HG02571 (cell line): ENCODE data around the gene NSUN3.
"Not testable (repeated sequence)": the region's sequence is repeated elsewhere in the genome, so short reads cannot be mapped to it uniquely, and the experiment has no call there.

Experiments used
- ATAC-seq: cut with Tn5 transposase; IDR thresholded peaks from one replicate; pipeline ENCODE4 v1.9.1; 2021; ENCODE audit warnings: mild to moderate bottlenecking, moderate library complexity; ENCODE audit not compliant: unreplicated experiment

Gene NSUN3

GRCh38 chr3:94066506-94067500 lies 3.9 kb downstream of the NSUN3 start:
- no peak for ATAC-seq

GRCh38 chr3:94069194-94069813 lies 6.4 kb downstream of the NSUN3 start:
- no peak for ATAC-seq

DNA sequence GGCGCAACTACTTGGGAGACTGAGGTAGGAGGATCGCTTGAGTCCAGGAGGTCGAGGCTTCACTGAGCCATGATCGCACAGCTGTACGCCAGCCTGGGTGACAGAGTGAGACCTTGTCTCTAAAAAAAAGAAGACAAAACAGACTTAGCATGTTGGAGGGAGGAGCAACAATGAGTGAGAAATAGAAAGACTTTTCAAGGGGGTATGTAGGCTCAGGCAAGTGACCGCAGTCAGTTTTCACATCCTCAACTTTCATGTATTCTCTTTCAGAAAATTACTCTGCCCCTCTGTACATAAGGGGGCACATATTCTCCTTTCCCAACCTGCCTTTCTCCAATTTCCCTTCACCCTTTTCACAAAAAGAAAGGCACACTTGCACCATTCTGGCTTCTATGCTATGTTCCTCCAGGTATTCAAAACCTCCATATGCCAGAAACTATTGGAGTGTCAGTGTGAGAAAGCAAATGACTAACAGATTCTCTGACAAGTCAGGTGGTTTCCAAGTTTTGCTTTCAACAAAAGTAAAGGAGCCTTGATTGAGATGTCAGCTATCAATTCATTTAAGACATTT lies 7.6 kb downstream of the NSUN3 start:
- peak; percentile 75 for ATAC-seq

DNA sequence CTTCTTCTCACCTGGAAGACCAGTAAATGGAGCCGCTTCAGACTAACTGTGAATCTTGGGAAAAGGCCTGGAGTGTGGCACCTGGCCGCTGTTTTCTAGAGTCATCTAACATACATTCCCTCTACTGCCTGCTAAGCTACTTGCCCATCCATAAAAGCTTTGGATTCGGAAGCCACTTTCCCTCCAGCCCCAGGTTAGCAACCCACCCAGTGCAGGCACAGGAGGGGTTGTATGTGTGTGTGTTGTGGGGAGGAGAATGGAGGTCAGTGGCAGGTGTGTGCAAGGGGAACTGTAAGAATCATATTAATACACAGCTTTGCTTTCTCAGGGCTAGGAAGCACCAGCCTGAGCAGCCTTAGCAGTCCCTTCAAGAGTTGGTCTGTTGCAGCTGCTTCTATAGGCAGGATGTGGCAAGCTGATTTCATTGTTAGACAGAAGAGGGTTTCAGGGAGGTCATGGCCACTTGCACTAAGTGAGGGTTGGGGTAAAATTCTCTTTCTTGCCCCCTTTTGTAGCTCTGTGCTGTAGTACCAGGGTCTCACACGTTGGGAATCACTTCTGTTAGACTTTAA lies 8.9 kb downstream of the NSUN3 start:
- ATAC-seq = peak; percentile 72

DNA sequence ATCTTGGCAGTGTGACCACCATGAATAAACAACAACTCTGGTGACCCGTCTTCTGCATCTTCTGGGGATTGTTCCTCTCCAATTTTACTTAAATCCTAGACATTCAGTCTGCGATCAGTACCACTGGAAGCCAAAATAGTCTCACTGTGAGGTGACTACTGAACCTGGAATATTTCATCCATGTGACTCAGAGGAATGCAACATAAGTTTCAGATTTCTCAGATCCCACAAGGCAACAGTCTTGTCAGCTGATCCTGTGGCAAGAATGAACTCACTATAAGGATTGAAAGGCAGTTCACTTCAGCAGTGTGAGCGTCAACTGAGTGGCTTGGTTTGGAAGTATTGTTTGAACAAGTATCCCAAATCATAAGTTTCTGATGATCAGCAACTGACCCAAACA lies 13.2 kb downstream of the NSUN3 start:
- no peak for ATAC-seq

- ATAC-seq = not testable (repeated sequence)
Measured at GRCh38 chr3:94080552-94080951, 17.7 kb downstream of the NSUN3 start.

DNA sequence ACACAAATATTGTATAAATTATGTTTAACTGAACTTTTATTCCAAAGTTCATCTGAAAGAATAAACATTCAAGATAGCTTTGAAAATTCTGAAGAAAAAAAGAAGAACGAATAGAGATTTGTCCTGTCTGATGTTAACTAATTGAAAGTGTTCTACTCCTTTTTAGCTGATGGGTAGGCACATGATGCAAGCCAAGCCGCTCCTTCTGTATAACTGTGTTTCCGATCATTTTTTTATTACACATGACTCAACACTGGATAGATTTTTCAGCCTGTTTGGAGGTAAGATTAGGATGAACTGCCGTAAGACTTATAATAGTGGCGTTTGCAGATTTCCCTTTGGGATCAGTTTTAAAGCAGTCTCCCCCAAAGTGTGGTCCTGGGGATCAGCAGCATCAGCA lies 19.0 kb downstream of the NSUN3 start:
- no peak for ATAC-seq

GRCh38 chr3:94082391-94082937 lies 19.6 kb downstream of the NSUN3 start:
- no peak for ATAC-seq

DNA sequence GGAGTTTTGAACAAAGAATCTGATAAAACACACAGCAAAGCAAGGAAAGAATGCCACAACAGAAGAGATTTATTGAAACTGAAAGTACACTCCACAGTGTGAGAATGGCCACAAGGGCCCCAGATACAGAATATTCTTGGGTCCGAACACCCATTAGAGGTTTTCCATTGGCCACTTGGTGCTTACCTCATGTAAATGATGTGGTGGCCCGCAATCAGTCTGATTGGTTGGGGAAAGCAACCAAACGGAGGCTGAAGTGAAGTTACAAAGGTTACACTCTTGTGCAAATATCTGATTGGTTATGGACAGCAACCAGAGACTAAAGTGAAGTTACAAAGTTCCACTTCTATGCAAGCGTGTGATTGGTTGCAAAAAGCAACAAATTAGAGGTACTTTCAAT lies 20.4 kb downstream of the NSUN3 start:
- ATAC-seq = no peak

GRCh38 chr3:94089126-94089525 lies 26.3 kb downstream of the NSUN3 start:
- ATAC-seq = no peak

DNA sequence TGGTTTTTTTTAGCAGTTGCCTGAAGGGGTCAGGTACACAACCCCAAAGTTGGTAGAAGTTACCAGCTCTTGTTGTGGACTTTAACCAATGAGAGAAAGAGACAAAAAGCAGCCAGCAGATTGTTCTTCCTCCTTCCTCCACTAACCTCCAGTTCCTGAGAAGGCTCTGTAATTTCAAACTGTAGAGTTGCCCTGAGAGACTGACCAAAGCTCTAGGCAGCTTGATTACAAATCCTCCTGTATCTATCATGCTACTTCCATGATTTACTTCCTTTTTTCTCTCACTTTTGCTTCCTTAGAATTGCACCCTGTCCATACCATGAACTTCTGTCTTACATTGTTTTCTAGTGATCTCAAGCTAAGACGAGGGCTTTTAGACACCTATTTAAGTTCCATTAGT lies 29.2 kb downstream of the NSUN3 start:
- ATAC-seq = no peak

DNA sequence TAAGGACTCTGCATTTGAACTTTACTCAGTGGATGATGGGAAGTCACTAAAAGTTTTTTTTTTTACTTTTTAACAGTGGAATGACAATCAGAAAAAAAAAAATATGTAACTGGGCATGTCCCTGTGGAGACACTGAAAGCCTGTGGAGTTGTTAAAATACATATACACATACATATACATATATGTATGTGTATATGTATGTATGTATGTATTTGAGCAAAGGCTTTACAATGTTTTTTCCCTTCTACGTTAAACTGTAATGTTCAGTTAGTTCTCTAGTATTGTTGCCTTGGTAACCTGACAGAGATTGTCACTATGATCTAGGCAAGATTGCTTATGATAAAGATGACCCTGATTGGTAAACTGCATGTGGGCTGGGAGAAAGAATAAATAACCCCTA lies 30.3 kb downstream of the NSUN3 start:
- no peak for ATAC-seq

DNA sequence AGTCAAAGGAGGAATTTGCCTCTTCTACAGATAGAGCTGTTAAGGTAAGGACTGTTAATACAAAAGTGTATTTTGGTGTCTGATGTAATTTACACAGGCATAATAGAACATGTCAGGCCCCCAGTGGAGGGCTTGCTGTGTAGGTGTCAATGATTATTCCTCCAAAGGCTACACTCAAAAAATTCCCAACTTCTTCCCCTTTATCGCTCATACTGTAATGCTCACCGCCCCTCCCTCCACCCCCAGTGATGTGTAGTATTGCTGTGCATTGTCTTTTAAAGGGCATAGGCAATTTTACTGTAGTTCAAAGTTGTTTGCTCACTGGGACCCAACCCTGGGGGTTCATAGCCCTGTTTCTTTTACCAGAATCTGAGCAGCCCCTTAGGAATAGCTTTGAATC lies 32.2 kb downstream of the NSUN3 start:
- ATAC-seq = no peak

- ATAC-seq = no peak
Measured at GRCh38 chr3:94098452-94098851, 35.6 kb downstream of the NSUN3 start.

DNA sequence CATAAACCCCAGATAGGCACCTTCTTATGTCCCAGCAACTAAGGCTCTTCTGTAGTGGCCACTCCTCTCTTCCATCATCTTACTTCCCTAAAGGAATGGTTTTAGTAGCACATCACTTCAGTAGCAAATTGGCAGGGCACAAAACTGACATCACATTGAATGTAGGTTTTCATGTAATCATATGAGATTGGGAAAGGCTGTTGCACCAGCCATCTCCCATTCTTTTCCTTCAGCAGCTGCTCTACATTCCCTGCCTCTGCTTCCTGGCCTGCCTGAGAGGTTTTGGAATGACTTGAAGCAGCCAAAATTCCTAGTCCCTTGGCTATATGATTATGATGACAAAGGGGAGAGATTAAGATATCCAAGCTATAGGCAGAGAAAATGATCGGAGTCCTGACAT lies 36.5 kb downstream of the NSUN3 start:
- no peak for ATAC-seq

DNA sequence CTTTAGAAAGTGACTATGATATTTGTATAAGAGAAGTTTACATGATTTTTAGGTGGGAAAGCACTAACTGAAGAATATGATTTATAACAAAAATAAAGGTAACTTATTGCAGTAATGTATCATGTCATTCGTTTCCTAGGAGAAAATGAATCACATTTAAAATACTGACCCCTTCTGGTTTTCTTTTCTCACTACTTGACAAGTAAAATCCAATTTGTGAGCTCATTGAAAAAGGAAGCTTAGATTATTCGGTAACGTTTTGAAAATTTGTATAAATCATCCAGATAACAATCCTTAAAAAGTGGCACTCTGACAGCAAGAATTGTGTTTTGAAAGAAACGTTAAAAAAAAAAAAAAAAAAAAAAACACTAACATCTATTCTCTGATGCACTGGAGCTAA lies 39.0 kb downstream of the NSUN3 start:
- no peak for ATAC-seq

DNA sequence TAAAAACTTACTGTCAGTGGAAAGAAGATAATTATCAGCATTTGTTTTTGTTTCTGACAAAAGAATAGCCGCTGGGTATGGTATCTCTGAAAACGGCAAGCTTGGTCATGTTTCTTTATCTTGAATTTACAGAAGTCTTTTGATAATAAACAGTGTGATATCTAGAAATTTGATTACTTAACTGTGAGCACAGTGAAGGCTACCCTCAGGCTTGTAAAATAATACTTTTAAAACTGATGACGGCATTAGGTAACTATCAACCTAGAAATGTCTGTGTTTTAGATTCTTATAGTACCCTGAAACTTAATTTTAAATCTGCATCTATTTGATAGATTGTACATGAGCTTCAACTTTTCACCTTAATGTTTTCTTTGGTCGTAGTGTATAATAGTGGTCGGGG lies 43.4 kb downstream of the NSUN3 start:
- no peak for ATAC-seq

DNA sequence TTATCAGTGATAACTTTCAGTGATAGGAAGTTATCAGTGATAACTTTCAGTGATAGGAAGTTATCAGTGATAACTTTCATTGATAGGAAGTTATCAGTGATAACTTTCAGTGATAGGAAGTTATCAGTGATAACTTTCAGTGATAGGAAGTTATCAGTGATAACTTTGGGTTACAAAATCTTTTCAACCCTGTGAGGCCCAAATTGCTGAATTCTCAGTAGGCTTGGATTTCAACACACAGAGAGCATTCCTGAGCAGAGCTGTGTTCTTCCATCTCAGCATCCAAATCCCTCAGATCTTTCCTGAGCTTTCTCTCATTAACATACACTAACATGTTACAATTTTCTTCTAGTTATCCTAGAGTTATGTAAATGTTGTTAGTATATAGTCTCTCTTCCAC lies 47.4 kb downstream of the NSUN3 start:
- not testable (repeated sequence) for ATAC-seq

DNA sequence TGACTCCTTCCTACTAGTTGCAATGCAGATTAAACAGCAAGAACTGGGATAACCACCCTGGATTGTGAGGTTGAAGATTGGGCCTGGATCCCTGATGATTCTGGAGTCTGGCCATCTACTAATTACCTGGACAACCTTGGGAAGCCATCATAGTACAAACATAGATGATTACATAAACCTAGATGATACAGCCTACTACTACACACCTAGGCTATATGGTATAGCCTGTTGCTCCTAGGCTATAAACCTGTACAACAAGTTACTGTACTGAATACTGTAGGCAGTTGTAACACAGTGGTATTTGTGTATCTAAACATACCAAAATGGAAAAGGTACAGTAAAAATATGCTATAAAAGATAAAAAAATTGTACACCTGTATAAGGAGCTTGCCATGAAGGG lies 48.0 kb downstream of the NSUN3 start:
- ATAC-seq = no peak

GRCh38 chr3:94114666-94115065 lies 51.8 kb downstream of the NSUN3 start:
- ATAC-seq = no peak

DNA sequence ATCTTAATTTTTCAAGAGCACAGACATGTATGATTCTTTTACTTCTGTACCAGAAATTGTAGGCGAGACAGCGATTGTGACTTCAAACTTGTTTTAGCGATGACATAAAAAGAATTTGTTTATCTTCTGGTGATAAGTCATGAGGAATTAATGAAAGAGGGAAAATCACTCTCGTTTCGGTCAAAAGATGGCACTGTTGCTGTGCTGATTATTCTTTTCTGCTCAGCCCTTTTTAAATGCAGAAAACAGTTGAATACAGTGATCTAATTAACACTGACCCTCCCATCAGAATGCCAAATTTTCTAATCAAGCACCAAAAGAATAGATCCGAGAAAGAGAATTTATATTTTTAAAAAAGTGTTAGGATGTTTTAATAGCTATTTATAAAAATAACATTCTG lies 52.6 kb downstream of the NSUN3 start:
- ATAC-seq = no peak
